GM12892 (cell line): ENCODE data around the gene TTC21A.

Experiments
- DNase-seq: peaks from one replicate; pipeline ENCODE4 v3.0.0; 2011; ENCODE audit not compliant: insufficient read length
- FAIRE-seq: peaks from 2 replicates; lab custom pipeline; 2011; peaks lifted over from hg19 to GRCh38; lab: Jason Lieb, UNC
- POLR2A ChIP-seq: IDR thresholded peaks from 2 replicates; pipeline ENCODE4 v1.6.1; 2011; ENCODE audit warnings: low read depth, low read length, control low read depth
- POLR2AphosphoS5 ChIP-seq: IDR thresholded peaks from 2 replicates; pipeline ENCODE4 v1.6.1; 2011; ENCODE audit warnings: low read depth, low read length, control low read depth
- TAF1 ChIP-seq: IDR thresholded peaks from 2 replicates; pipeline ENCODE4 v1.6.1; 2011; ENCODE audit warnings: low read depth, mild to moderate bottlenecking, control low read depth, low read length, borderline replicate concordance

TTC21A gene

DNA sequence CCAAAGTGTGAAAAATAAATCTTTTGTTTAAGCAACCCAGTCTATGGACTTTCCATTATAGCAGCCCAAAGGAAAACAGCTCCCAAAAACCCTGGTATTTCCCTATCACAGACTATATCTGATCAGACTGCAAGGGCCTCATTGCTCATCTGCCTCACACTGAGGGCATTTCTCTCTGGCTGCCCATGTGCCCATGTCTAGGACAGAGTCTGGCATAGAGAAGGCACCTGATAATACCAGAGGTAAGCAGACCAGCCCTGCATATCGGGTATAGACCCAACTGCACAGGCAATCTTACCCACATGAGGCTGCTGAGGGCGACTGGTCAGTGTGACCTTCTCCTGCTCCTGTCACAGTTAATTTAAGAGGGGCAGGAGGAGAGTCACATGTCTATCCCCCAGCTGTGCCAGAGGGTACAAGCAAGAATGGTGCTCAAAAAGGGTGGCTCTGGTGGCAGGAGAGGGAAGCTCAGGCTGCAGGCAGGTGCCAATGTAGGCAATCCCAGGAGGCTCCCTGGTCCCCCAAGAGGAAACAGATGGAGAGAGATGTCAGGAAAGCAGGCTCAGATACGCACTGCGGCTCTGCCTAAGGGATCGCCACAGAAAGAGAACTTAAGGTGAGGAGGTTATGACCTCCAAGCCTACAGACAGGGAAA is 42.8 kb downstream of the TTC21A start:
- FAIRE-seq (no peak), DNase-seq (no peak)
- TF ChIP-seq POLR2AphosphoS5 (no peak), POLR2A (no peak), TAF1 (no peak)

DNA sequence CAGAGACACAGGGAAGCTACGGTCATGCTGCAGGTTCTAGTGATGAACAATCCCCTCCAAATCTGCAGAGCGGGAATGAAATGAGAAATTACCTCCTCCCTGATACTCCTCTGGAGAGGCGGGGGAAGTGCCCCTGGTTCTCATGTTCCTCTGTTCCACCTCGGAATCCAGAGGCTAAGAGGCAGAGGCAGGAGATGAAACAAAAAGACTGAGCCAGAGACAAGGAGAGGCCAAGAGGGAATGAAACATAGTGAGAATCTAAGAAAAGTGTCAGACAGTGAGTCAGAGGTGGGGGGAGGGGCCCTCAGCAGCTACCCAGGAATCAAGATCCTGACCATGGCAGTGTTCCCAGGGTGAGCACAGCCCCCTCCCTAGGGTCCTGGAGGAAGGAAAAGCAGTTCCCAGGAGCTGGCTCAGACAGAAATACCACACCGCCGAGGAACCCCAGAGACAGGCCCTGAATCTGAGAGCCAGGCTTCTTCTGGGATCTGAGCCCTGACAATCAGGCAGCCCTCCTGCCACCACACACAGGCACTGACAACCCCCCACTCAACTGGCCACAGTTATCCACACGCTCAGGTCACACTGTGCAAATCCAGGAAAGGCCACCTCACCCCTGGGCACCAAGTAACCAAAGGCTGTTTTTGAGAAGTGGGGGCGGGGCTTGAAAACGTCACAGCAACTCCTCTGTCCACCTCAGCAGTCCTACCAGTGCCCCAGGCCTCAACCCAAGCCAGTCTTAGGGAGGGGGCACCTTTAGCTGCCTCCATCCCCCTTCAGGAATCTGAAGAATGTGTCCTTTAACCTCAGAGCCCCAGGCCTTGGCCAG is 43.5 kb downstream of the TTC21A start:
- FAIRE-seq (peak; percentile 73), DNase-seq (no peak)
- TF ChIP-seq POLR2A (0 out of 2 replicates have a peak, but pooled peaks have one; percentile 9), POLR2AphosphoS5 (no peak), TAF1 (no peak)

DNA sequence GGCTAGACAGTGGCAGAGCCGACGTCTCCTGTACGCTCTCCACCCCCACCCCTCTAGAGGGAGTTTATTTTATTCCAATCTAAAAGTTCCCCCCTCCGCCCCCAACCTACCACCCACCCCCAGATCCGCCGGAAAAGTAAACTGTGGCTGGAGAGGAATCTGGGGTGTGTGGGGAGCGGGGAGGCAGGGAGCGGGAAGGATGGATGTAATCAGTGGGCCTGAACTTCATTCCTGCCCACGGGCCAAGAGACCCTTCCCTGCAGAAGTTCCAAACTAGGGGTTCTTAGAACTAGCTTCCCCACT is 46.4 kb downstream of the TTC21A start:
- FAIRE-seq (no peak), DNase-seq (no peak)
- no peak for TF ChIP-seq TAF1
- no peak for TF ChIP-seq POLR2AphosphoS5
- no peak for TF ChIP-seq POLR2A

DNA sequence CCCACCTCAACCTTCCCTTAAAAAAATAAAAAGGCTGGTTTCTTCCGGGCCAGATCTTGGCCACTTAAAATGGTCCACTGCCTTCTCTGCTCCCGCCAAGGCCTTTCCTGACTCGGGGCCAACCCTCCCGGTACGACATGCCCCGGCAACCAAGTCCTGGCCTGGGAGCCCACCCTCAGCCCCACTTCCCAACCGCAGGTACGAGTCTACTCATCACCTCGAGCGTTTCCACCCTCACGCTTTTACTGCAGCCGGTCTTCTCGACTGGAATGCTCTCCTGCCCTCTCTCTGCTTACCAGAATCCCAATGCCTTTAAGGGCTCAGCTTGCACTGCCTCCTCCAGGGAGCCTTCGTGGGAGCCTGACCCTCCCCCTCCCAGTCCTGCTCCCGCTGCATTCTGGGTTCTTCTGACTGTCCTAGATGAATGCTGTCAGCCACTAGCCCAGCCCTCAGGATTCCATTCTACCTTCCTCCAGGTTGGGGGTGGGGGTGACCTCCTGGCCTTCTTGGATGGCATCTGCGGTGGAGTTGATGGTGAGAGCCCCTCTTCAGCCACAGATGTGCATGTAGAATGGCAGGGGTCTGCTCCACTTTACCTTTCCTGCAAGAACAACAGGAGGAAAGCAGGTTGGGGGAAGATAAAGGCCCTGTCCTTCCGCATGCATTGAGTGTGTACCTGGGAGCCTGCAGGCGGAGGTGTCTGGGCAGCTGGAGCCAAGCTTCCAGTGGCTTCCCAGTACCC is 47.0 kb downstream of the TTC21A start:
- no peak for DNase-seq
- TF ChIP-seq POLR2AphosphoS5 (no peak), POLR2A (no peak), TAF1 (no peak)
- no peak for FAIRE-seq

DNA sequence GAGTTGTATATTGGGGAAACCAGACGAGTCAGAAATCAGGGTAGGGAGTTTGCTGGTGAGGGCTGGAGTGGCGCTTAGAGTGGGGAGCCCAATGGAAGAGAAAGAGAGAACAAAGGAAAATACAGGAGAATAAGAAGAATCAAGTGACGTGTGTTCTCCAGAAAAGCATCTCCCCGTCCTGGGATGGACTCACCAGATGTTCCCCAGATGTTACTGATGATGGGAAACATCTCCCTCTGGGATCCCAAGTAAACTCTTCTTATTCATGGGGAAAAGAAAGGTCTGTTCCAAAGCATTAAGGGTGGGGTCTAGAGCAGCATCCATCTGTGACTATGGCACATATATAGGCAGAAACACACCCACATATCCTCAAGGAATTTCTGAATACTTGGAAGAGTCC is 48.9 kb downstream of the TTC21A start:
- DNase-seq = no peak
- no peak for TF ChIP-seq TAF1
- no peak for TF ChIP-seq POLR2A
- no peak for TF ChIP-seq POLR2AphosphoS5
- FAIRE-seq = no peak

DNA sequence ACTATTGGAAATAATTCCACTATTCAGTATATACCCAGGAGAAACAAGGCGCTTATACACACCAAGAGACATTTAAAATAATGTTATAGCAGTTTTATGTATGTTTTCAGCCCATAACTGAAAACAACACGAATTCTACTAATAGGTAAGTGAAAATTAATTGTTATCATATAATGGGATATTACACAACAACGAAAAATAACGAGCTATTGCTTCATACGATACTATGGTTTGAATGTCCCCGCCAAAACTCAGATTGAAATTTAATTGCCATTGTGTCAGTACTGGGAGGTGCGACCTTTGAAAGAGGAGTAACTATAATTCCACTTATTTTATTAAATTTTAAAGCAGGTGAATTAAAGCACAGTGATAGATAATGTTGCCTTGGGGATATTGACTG is 49.9 kb downstream of the TTC21A start:
- TF ChIP-seq TAF1 = no peak
- TF ChIP-seq POLR2AphosphoS5 = no peak
- no peak for TF ChIP-seq POLR2A
- DNase-seq (no peak), FAIRE-seq (no peak)

DNA sequence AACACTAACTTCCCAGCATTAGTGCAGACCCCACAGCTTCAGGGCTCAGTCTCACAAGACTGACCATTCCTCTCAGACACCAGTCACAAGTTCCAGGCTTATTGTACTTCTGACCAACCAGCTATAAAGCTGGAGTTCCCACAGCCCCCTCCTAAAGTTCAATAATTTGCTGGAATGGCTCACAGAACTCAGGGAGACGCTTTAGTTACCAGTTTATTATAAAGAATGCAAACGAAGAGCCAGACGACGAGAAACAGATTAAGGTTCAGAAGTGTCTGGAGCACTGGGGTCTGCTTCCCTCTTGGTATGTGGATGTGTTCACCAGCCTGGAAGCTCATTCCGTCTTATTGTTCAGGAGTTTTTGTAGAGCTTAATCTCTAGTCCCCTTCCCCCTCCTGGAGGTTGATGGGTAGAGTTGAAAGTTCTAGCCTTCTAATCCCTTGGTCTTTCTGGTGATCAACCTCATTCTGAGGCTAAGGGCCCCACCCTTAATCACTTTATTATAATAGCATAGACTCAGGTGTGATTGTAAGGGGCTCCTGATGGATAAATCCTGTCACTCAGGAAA is 50.8 kb downstream of the TTC21A start:
- no peak for FAIRE-seq
- TF ChIP-seq POLR2A (no peak), TAF1 (no peak), POLR2AphosphoS5 (no peak)
- DNase-seq = no peak

DNA sequence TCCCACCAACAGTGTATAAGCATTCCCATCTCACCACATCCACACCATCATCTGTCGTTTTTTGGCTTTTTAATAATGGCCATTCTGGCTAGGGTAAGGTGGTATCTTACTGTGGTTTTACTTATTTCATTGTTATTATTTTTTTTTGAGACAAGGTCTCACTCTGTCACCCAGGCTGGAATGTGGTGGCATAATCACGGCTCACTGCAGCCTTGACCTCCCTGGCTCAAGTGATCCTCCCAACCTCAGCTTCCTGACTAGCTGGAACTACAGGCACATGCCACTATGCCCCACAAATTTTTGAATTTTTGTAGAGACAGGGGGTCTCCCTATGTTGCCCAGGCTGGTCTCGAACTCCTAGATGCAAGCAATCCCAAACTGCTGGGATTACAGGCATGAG is 56.9 kb downstream of the TTC21A start:
- no peak for TF ChIP-seq POLR2A
- no peak for TF ChIP-seq TAF1
- TF ChIP-seq POLR2AphosphoS5 = no peak
- FAIRE-seq = no peak
- DNase-seq = no peak

DNA sequence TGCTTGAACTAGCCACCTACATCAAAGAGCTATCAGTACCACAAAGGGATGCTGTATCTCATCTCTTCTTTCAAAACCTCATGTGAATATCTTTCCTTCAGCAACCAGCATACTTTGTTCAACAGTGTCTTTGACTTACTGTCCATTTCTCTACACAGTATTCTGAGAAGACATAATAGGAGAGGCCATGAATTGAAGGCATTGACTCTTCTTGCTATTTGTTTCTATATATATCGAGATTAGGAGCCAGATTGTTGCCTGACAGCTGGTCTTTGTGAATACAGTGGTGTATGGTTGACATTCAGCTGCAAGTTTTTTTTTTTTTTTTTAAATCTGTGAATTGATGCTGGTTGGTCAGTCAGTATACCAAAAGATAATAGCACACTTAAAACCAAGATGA is 58.0 kb downstream of the TTC21A start:
- FAIRE-seq = no peak
- DNase-seq = no peak
- TF ChIP-seq TAF1 = no peak

DNA sequence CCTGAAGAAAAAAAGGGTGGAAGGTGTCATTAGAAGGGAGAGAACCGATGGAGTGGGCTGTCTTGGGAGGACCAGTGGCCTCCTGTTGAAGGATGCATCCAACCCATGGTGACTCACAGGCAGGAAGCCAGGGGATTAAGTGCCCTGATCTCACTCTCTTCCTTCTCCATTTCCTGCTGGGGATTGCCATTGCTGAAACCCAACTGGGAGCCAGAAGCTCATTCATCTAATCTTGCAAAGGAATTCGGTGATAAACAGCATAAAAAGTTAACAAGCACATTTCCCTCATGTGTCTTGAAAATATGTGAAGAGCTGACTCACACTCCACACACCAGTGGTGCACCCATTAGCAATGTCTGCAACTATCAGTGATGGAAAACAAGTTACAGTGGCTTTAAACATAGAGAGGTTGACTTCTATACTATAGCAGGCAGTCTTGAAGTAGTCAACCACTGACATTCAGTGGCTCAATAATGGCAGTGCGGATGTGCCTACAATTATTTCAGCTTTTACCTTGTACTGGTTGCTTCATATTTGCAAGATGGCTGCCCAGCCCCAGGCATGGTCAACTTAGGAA is 58.7 kb downstream of the TTC21A start:
- FAIRE-seq = no peak
- TF ChIP-seq TAF1 = no peak
- no peak for TF ChIP-seq POLR2AphosphoS5
- TF ChIP-seq POLR2A = no peak

DNA sequence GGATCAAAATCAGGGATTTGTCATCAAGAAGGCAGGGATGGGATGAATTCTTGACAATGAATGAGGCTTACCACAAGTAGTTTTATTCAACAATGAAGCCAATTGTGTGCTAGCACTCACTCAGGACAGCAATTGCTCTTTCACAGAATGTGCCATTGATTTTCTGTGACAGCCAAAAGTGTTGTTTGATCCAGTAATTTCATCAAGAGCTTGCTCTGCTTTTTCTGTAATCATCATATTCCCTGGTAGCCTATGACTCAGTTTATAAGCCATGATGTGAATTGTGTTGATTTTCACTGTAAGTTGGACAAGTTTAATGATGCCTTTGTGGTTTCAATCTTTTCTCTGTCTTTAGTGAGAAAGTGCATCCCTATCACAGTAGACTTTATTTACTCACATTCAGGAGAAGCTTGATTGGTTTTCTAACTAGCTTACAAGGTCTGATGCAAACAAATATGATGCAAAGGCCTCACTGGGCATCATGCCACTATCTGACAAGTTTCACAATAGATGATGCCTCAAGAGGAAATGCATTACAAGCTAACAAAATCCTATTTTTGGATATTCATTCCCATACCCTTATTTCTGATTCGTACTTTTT is 59.6 kb downstream of the TTC21A start:
- no peak for TF ChIP-seq TAF1
- TF ChIP-seq POLR2AphosphoS5 = no peak
- TF ChIP-seq POLR2A = no peak
- DNase-seq (no peak), FAIRE-seq (no peak)

More for the DNA sequence above, 58.7 kb downstream of the TTC21A start:
- no peak for DNase-seq
